ENCODE data around the gene BYSL.

BYSL gene

DNA sequence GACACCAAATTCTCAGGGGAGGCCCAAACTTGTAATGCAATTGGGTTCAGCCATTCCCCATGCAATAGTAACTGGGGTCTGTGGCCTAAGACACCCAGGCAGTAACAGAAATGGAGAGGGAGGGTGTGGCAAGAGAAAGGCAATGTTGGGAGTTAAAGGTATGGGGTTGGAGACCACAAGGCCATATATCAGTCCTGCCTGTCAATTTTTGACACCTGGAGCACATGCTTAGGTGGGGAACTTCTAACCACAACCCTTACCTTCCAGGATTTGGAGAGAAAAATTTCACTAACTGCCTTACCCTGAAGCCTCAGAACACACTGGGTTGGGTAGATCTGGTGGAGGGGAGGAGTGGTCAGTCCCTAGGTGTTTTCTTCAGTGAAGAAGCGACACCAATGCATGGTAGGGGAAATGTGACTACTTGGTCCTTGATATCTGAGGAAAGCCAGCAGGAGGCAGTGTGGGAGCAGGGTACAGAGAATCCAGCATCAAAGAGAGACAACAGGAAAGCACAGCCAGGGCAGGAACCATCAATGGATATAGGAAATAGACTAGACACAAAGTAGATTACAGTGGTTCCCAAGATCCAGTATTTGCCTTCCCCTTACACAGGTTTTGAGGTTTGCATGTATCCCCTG, 19.3 kb upstream of the BYSL start:
- no peak overlapping the region for H3K4ac ChIP-seq (ENCODE audit: low read depth, low read length)
- no peak overlapping the region for H3K23ac ChIP-seq (ENCODE audit: low read length)
- peak; percentile 66 for DNase-seq
- no peaks in the 10 kb centered on the region for H3K27me3 ChIP-seq (ENCODE audit: insufficient read depth, low read length, poor library complexity)
- no peak overlapping the region for H3K4me3 ChIP-seq (ENCODE audit: low read length)
- H3K36me3 ChIP-seq (ENCODE audit: control insufficient read depth, insufficient read depth, low read length) = peaks cover 2% of the 10 kb centered on the region
- H3K9ac ChIP-seq (ENCODE audit: low read length) = no peak overlapping the region
- no peak overlapping the region for H4K5ac ChIP-seq (ENCODE audit: low read length)
- H3K56ac ChIP-seq (ENCODE audit: low read length) = no peak overlapping the region
- H3K27ac ChIP-seq (ENCODE audit: low read depth, low read length) = no peak overlapping the region
- no peak overlapping the region for H2BK5ac ChIP-seq (ENCODE audit: low read length)
- WGBS (ENCODE audit: extremely low coverage, insufficient coverage, low lambda C conversion rate) = no CpG with 5 or more reads among the region's 1 CpG
- H3K4me1 ChIP-seq (ENCODE audit: control insufficient read depth, low read depth, low read length) = no peaks in the 10 kb centered on the region
- H3K79me1 ChIP-seq (ENCODE audit: low read length) = peaks cover 2% of the 10 kb centered on the region
- no peak overlapping the region for H4K8ac ChIP-seq (ENCODE audit: low read depth, low read length)
- no peak overlapping the region for H2BK15ac ChIP-seq (replicated peaks; ENCODE audit: low read depth)
- H3K79me2 ChIP-seq (ENCODE audit: control insufficient read depth, insufficient read depth, low read length) = no peaks in the 10 kb centered on the region
- H3K4me2 ChIP-seq (ENCODE audit: low read length) = no peak overlapping the region
- no peak overlapping the region for H2AK5ac ChIP-seq (ENCODE audit: low read length)
- H3K18ac ChIP-seq (ENCODE audit: low read length) = no peak overlapping the region
- H2BK120ac ChIP-seq (ENCODE audit: low read depth, low read length) = no peak overlapping the region

DNA sequence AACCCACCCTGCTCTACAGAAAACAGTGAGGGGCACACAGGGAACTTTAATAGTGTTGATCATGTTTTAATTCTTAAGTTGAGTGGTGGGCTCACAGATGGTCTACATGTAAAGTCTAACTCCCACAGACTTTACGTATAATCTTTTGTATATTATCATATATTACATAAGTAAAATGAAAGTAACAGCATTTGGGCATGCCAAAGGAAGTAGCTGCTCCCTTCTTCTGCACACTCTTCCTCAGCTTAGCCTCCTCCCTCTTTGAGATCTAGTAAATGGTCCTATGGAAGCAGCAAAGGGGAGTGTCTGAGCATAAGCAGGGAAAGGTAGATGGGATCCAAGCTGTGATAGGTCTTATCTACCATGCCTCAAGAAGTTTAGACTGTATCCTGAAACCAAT, 11.6 kb upstream of the BYSL start:
- no peak overlapping the region for H2BK5ac ChIP-seq (ENCODE audit: low read length)
- H3K18ac ChIP-seq (ENCODE audit: low read length) = no peak overlapping the region
- no peak overlapping the region for H3K56ac ChIP-seq (ENCODE audit: low read length)
- H4K8ac ChIP-seq (ENCODE audit: low read depth, low read length) = no peak overlapping the region
- H3K23ac ChIP-seq (ENCODE audit: low read length) = no peak overlapping the region
- peaks cover 6% of the 10 kb centered on the region for H3K36me3 ChIP-seq (ENCODE audit: control insufficient read depth, insufficient read depth, low read length)
- no peak overlapping the region for H2BK15ac ChIP-seq (replicated peaks; ENCODE audit: low read depth)
- no peak overlapping the region for H3K9ac ChIP-seq (ENCODE audit: low read length)
- no peak for DNase-seq
- H2AK5ac ChIP-seq (ENCODE audit: low read length) = no peak overlapping the region
- H3K4me3 ChIP-seq (ENCODE audit: low read length) = no peak overlapping the region
- no peak overlapping the region for H4K5ac ChIP-seq (ENCODE audit: low read length)
- no peak overlapping the region for H3K27ac ChIP-seq (ENCODE audit: low read depth, low read length)
- no peak overlapping the region for H3K4me2 ChIP-seq (ENCODE audit: low read length)
- H3K27me3 ChIP-seq (ENCODE audit: insufficient read depth, low read length, poor library complexity) = no peaks in the 10 kb centered on the region
- WGBS (ENCODE audit: extremely low coverage, insufficient coverage, low lambda C conversion rate) = no CpG with 5 or more reads among the region's 1 CpG
- H3K4me1 ChIP-seq (ENCODE audit: control insufficient read depth, low read depth, low read length) = no peaks in the 10 kb centered on the region
- no peak overlapping the region for H3K4ac ChIP-seq (ENCODE audit: low read depth, low read length)
- H2BK120ac ChIP-seq (ENCODE audit: low read depth, low read length) = no peak overlapping the region
- peaks cover 7% of the 10 kb centered on the region for H3K79me1 ChIP-seq (ENCODE audit: low read length)
- H3K79me2 ChIP-seq (ENCODE audit: control insufficient read depth, insufficient read depth, low read length) = no peaks in the 10 kb centered on the region

DNA sequence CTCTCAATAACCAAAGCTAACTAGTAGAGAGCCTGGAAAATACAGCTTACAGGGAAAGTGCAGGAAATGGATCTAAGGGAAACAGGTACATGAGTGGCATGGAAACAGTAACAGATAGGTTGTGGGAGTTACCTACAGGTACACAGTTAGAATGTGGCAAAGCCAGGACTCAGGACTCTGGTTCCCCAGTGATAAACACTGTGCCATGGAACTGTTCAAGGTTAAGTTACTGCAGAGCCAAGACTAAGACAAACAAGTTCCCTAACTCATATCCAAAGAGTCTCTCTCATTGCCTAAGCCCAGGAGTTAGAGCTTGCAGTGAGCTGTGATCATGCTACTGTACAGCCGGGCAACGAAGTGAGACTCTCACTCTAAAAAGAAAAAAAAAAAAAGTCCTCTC, 7.0 kb upstream of the BYSL start:
- no peak for DNase-seq
- no peak overlapping the region for H3K27ac ChIP-seq (ENCODE audit: low read depth, low read length)
- H3K79me2 ChIP-seq (ENCODE audit: control insufficient read depth, insufficient read depth, low read length) = no peaks in the 10 kb centered on the region
- H3K79me1 ChIP-seq (ENCODE audit: low read length) = peaks cover 7% of the 10 kb centered on the region
- no peak overlapping the region for H2BK120ac ChIP-seq (ENCODE audit: low read depth, low read length)
- H3K18ac ChIP-seq (ENCODE audit: low read length) = no peak overlapping the region
- no peak overlapping the region for H3K4me2 ChIP-seq (ENCODE audit: low read length)
- no CpG with 5 or more reads among the region's 2 CpGs for WGBS (ENCODE audit: extremely low coverage, insufficient coverage, low lambda C conversion rate)
- H3K27me3 ChIP-seq (ENCODE audit: insufficient read depth, low read length, poor library complexity) = no peaks in the 10 kb centered on the region
- no peak overlapping the region for H2BK5ac ChIP-seq (ENCODE audit: low read length)
- no peak overlapping the region for H3K56ac ChIP-seq (ENCODE audit: low read length)
- no peak overlapping the region for H2AK5ac ChIP-seq (ENCODE audit: low read length)
- no peak overlapping the region for H3K23ac ChIP-seq (ENCODE audit: low read length)
- H3K4ac ChIP-seq (ENCODE audit: low read depth, low read length) = no peak overlapping the region
- H3K9ac ChIP-seq (ENCODE audit: low read length) = no peak overlapping the region
- H3K36me3 ChIP-seq (ENCODE audit: control insufficient read depth, insufficient read depth, low read length) = peaks cover 2% of the 10 kb centered on the region
- no peak overlapping the region for H4K8ac ChIP-seq (ENCODE audit: low read depth, low read length)
- no peaks in the 10 kb centered on the region for H3K4me1 ChIP-seq (ENCODE audit: control insufficient read depth, low read depth, low read length)
- H2BK15ac ChIP-seq (replicated peaks; ENCODE audit: low read depth) = no peak overlapping the region
- no peak overlapping the region for H3K4me3 ChIP-seq (ENCODE audit: low read length)
- H4K5ac ChIP-seq (ENCODE audit: low read length) = no peak overlapping the region

DNA sequence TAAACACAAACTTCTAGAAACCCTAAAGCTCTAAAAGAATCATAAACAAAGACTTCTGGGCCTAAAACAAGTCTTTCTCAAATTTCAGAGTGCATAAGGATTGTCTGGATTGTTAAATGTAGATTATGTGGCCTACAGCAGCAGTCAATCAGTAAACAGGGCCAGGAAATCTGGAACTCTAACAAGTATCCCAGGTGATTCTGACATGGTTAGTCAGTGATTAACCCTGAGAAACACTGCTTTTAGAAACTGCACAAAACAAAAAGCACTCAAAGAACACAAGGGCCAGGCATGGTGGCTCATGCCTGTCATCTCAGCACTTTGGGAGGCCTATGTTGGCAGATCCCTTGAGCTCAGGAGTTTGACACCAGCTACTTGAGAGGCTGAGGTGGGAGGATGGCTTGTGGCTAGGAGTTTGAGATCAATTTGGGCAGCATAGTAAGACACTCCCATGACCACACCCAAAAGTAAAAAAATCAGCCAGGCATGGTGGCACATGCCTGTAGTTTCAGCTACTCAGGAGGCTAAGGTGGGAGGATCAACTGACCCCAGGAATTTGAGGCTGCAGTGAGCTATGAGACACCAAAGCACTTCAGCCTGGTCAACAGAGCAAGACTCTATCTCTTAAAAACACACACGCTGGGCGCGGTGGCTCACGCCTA, 6.3 kb upstream of the BYSL start:
- H3K4me3 ChIP-seq (ENCODE audit: low read length) = no peak overlapping the region
- no peaks in the 10 kb centered on the region for H3K27me3 ChIP-seq (ENCODE audit: insufficient read depth, low read length, poor library complexity)
- H3K79me2 ChIP-seq (ENCODE audit: control insufficient read depth, insufficient read depth, low read length) = peaks cover 5% of the 10 kb centered on the region
- no peak overlapping the region for H3K56ac ChIP-seq (ENCODE audit: low read length)
- no peak overlapping the region for H3K4me2 ChIP-seq (ENCODE audit: low read length)
- H3K36me3 ChIP-seq (ENCODE audit: control insufficient read depth, insufficient read depth, low read length) = peaks cover 2% of the 10 kb centered on the region
- no peak overlapping the region for H4K5ac ChIP-seq (ENCODE audit: low read length)
- no peak overlapping the region for H2BK120ac ChIP-seq (ENCODE audit: low read depth, low read length)
- no peak overlapping the region for H3K9ac ChIP-seq (ENCODE audit: low read length)
- H2BK5ac ChIP-seq (ENCODE audit: low read length) = no peak overlapping the region
- DNase-seq = no peak
- WGBS (ENCODE audit: extremely low coverage, insufficient coverage, low lambda C conversion rate) = no CpG with 5 or more reads among the region's 4 CpGs
- H4K8ac ChIP-seq (ENCODE audit: low read depth, low read length) = no peak overlapping the region
- H2AK5ac ChIP-seq (ENCODE audit: low read length) = no peak overlapping the region
- peaks cover 3% of the 10 kb centered on the region for H3K4me1 ChIP-seq (ENCODE audit: control insufficient read depth, low read depth, low read length)
- H3K23ac ChIP-seq (ENCODE audit: low read length) = no peak overlapping the region
- no peak overlapping the region for H3K27ac ChIP-seq (ENCODE audit: low read depth, low read length)
- no peak overlapping the region for H2BK15ac ChIP-seq (replicated peaks; ENCODE audit: low read depth)
- no peak overlapping the region for H3K18ac ChIP-seq (ENCODE audit: low read length)
- H3K79me1 ChIP-seq (ENCODE audit: low read length) = peaks cover 13% of the 10 kb centered on the region
- no peak overlapping the region for H3K4ac ChIP-seq (ENCODE audit: low read depth, low read length)

DNA sequence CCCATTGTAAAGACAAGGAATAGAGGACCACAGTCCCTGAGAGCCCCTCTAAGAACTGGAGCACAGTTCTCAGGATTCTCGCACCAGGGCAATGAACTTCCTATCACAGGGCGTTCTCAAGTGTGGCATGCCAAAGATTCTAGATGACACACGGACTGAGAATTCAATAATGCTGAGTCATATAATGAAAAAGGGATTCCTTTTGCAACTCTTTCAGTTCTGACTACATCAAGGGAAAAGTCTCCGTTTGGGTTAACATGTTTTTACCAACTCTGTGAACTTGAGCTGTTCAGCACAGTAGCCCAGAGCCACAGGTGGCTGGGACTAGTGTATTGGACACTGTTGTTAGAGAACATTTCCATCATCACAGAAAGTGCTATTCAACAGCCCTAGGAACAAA, 3.8 kb upstream of the BYSL start:
- no peak overlapping the region for H3K4ac ChIP-seq (ENCODE audit: low read depth, low read length)
- H2BK15ac ChIP-seq (replicated peaks; ENCODE audit: low read depth) = no peak overlapping the region
- DNase-seq = peak; percentile 85
- H3K79me2 ChIP-seq (ENCODE audit: control insufficient read depth, insufficient read depth, low read length) = peaks cover 21% of the 10 kb centered on the region
- H3K23ac ChIP-seq (ENCODE audit: low read length) = no peak overlapping the region
- no peak overlapping the region for H4K5ac ChIP-seq (ENCODE audit: low read length)
- H3K36me3 ChIP-seq (ENCODE audit: control insufficient read depth, insufficient read depth, low read length) = peaks cover 2% of the 10 kb centered on the region
- no peak overlapping the region for H3K56ac ChIP-seq (ENCODE audit: low read length)
- H2BK120ac ChIP-seq (ENCODE audit: low read depth, low read length) = no peak overlapping the region
- no peak overlapping the region for H3K27ac ChIP-seq (ENCODE audit: low read depth, low read length)
- peaks cover 2% of the 10 kb centered on the region for H3K27me3 ChIP-seq (ENCODE audit: insufficient read depth, low read length, poor library complexity)
- no peak overlapping the region for H3K4me3 ChIP-seq (ENCODE audit: low read length)
- no CpG with 5 or more reads among the region's 4 CpGs for WGBS (ENCODE audit: extremely low coverage, insufficient coverage, low lambda C conversion rate)
- no peak overlapping the region for H3K9ac ChIP-seq (ENCODE audit: low read length)
- peaks cover 5% of the 10 kb centered on the region for H3K4me1 ChIP-seq (ENCODE audit: control insufficient read depth, low read depth, low read length)
- H2AK5ac ChIP-seq (ENCODE audit: low read length) = no peak overlapping the region
- no peak overlapping the region for H3K18ac ChIP-seq (ENCODE audit: low read length)
- no peak overlapping the region for H2BK5ac ChIP-seq (ENCODE audit: low read length)
- H4K8ac ChIP-seq (ENCODE audit: low read depth, low read length) = no peak overlapping the region
- H3K4me2 ChIP-seq (ENCODE audit: low read length) = no peak overlapping the region
- H3K79me1 ChIP-seq (ENCODE audit: low read length) = peaks cover 18% of the 10 kb centered on the region

DNA sequence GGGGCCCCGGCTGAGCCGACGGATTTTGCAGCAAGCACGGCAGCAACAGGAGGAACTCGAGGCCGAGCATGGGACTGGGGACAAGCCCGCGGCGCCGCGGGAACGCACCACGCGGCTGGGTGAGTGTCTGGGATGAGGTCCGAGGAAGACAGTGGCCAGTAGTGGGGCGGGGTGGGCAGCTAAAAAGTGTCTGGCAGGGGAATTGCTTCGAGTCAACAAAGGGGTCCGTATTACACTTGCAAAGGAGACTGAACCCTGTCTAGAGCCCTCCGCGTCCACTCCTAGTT, 356 bp downstream of the BYSL start:
- peak overlapping the region; percentile 8 for H3K27ac ChIP-seq (ENCODE audit: low read depth, low read length)

More for the DNA sequence above, 356 bp downstream of the BYSL start:
- Histone ChIP-seq H3K36me3 (ENCODE audit: control insufficient read depth, insufficient read depth, low read length) (peaks cover 3% of the 10 kb centered on the region), H3K56ac (ENCODE audit: low read length) (peak overlapping the region; percentile 100), H4K8ac (ENCODE audit: low read depth, low read length) (peak overlapping the region; percentile 90), H2BK120ac (ENCODE audit: low read depth, low read length) (no peak overlapping the region), H3K4me1 (ENCODE audit: control insufficient read depth, low read depth, low read length) (peaks cover 5% of the 10 kb centered on the region), H3K79me2 (ENCODE audit: control insufficient read depth, insufficient read depth, low read length) (peaks cover 50% of the 10 kb centered on the region), H4K5ac (ENCODE audit: low read length) (no peak overlapping the region), H2BK5ac (ENCODE audit: low read length) (peak overlapping the region; percentile 45), H2BK15ac (replicated peaks; ENCODE audit: low read depth) (no peak overlapping the region), H3K18ac (ENCODE audit: low read length) (peak overlapping the region; percentile 65), H3K4me2 (ENCODE audit: low read length) (peak overlapping the region; percentile 98), H3K4ac (ENCODE audit: low read depth, low read length) (peak overlapping the region; percentile 95), H3K9ac (ENCODE audit: low read length) (peak overlapping the region; percentile 100), H3K27me3 (ENCODE audit: insufficient read depth, low read length, poor library complexity) (peaks cover 2% of the 10 kb centered on the region), H3K79me1 (ENCODE audit: low read length) (peaks cover 23% of the 10 kb centered on the region), H3K4me3 (ENCODE audit: low read length) (peak overlapping the region; percentile 99), H3K23ac (ENCODE audit: low read length) (no peak overlapping the region), H2AK5ac (ENCODE audit: low read length) (peak overlapping the region; percentile 82)
- no CpG with 5 or more reads among the region's 20 CpGs for WGBS (ENCODE audit: extremely low coverage, insufficient coverage, low lambda C conversion rate)
- DNase-seq = no peak
